ENCODE measurements around the gene DRG2. TPM values are rescaled to one million over a fixed set of nuclear protein-coding genes. Genes with fewer than 3 reads are reported as not detected.

DRG2 gene
- total RNA-seq, 2 experiments from 2014 or later = 52.2 to 52.4 TPM

- H3K27ac Mint-ChIP-seq = no peak overlapping the region
- H3K9me3 Mint-ChIP-seq = no peaks in the 10 kb centered on the region
- DNase-seq = no peak
- no peaks in the 10 kb centered on the region for H3K4me1 Mint-ChIP-seq
- no peaks in the 10 kb centered on the region for H3K27me3 Mint-ChIP-seq
- no peaks in the 10 kb centered on the region for H3K36me3 Mint-ChIP-seq
- no peak overlapping the region for H3K4me3 Mint-ChIP-seq
These were observed 32.2 kb downstream of the DRG2 start for GRCh38 chr17:18119938-18120337.

- Mint-ChIP-seq H3K9me3 (no peaks in the 10 kb centered on the region), H3K27ac (no peak overlapping the region), H3K4me3 (no peak overlapping the region), H3K4me1 (no peaks in the 10 kb centered on the region), H3K27me3 (no peaks in the 10 kb centered on the region), H3K36me3 (no peaks in the 10 kb centered on the region)
- DNase-seq = no peak
These were observed 32.8 kb downstream of the DRG2 start for GRCh38 chr17:18120461-18121017.

- no peaks in the 10 kb centered on the region for H3K27me3 Mint-ChIP-seq
- H3K9me3 Mint-ChIP-seq = no peaks in the 10 kb centered on the region
- H3K36me3 Mint-ChIP-seq = no peaks in the 10 kb centered on the region
- DNase-seq = no peak
- no peak overlapping the region for H3K4me3 Mint-ChIP-seq
- no peaks in the 10 kb centered on the region for H3K4me1 Mint-ChIP-seq
- no peak overlapping the region for H3K27ac Mint-ChIP-seq
These were observed 33.6 kb downstream of the DRG2 start for GRCh38 chr17:18121144-18121910.

- DNase-seq = no peak
- Mint-ChIP-seq H3K27me3 (no peaks in the 10 kb centered on the region), H3K9me3 (no peaks in the 10 kb centered on the region), H3K4me1 (no peaks in the 10 kb centered on the region), H3K27ac (no peak overlapping the region), H3K36me3 (no peaks in the 10 kb centered on the region), H3K4me3 (no peak overlapping the region)
These were observed 35.4 kb downstream of the DRG2 start for GRCh38 chr17:18122990-18123753.

GRCh38 chr17:18124345-18125126 is 36.8 kb downstream of the DRG2 start:
- no peak overlapping the region for H3K27ac Mint-ChIP-seq

GRCh38 chr17:18129041-18129502 is 41.3 kb downstream of the DRG2 start:
- Mint-ChIP-seq H3K9me3 (no peaks in the 10 kb centered on the region), H3K36me3 (no peaks in the 10 kb centered on the region), H3K4me1 (no peaks in the 10 kb centered on the region), H3K27ac (no peak overlapping the region), H3K4me3 (no peak overlapping the region), H3K27me3 (no peaks in the 10 kb centered on the region)
- no peak for DNase-seq

More at GRCh38 chr17:18124345-18125126, 36.8 kb downstream of the DRG2 start:
- no peak for DNase-seq
- no peaks in the 10 kb centered on the region for H3K27me3 Mint-ChIP-seq
- no peaks in the 10 kb centered on the region for H3K9me3 Mint-ChIP-seq
- no peak overlapping the region for H3K4me3 Mint-ChIP-seq
- no peaks in the 10 kb centered on the region for H3K36me3 Mint-ChIP-seq
- no peaks in the 10 kb centered on the region for H3K4me1 Mint-ChIP-seq

- Mint-ChIP-seq H3K27me3 (no peaks in the 10 kb centered on the region), H3K4me1 (no peaks in the 10 kb centered on the region), H3K27ac (no peak overlapping the region), H3K36me3 (no peaks in the 10 kb centered on the region), H3K9me3 (no peaks in the 10 kb centered on the region), H3K4me3 (no peak overlapping the region)
- no peak for DNase-seq
These were observed 45.0 kb downstream of the DRG2 start for GRCh38 chr17:18132711-18133110.

- Mint-ChIP-seq H3K27me3 (no peaks in the 10 kb centered on the region), H3K27ac (no peak overlapping the region), H3K4me3 (no peak overlapping the region)
These were observed 48.6 kb downstream of the DRG2 start for GRCh38 chr17:18136357-18136756.

GRCh38 chr17:18138065-18138749 is 50.5 kb downstream of the DRG2 start:
- Mint-ChIP-seq H3K27ac (no peak overlapping the region), H3K36me3 (no peaks in the 10 kb centered on the region), H3K9me3 (no peaks in the 10 kb centered on the region), H3K4me1 (no peaks in the 10 kb centered on the region), H3K4me3 (no peak overlapping the region), H3K27me3 (no peaks in the 10 kb centered on the region)
- DNase-seq = no peak

More at GRCh38 chr17:18136357-18136756, 48.6 kb downstream of the DRG2 start:
- Mint-ChIP-seq H3K9me3 (no peaks in the 10 kb centered on the region), H3K4me1 (no peaks in the 10 kb centered on the region), H3K36me3 (no peaks in the 10 kb centered on the region)
- DNase-seq = no peak

- no peak for DNase-seq
- Mint-ChIP-seq H3K4me3 (no peak overlapping the region), H3K27ac (no peak overlapping the region), H3K9me3 (no peaks in the 10 kb centered on the region), H3K4me1 (no peaks in the 10 kb centered on the region), H3K27me3 (no peaks in the 10 kb centered on the region), H3K36me3 (no peaks in the 10 kb centered on the region)
These were observed 51.3 kb downstream of the DRG2 start for GRCh38 chr17:18139092-18139491.

GRCh38 chr17:18139498-18139897 is 51.8 kb downstream of the DRG2 start:
- Mint-ChIP-seq H3K4me1 (no peaks in the 10 kb centered on the region), H3K27ac (no peak overlapping the region), H3K9me3 (no peaks in the 10 kb centered on the region), H3K4me3 (no peak overlapping the region), H3K36me3 (no peaks in the 10 kb centered on the region), H3K27me3 (no peaks in the 10 kb centered on the region)
- no peak for DNase-seq

- H3K4me3 Mint-ChIP-seq = no peak overlapping the region
- no peak for DNase-seq
- H3K27ac Mint-ChIP-seq = no peak overlapping the region
- no peaks in the 10 kb centered on the region for H3K9me3 Mint-ChIP-seq
- no peaks in the 10 kb centered on the region for H3K4me1 Mint-ChIP-seq
- H3K27me3 Mint-ChIP-seq = no peaks in the 10 kb centered on the region
- H3K36me3 Mint-ChIP-seq = no peaks in the 10 kb centered on the region
These were observed 52.2 kb downstream of the DRG2 start for GRCh38 chr17:18139949-18140348.

- Mint-ChIP-seq H3K9me3 (no peaks in the 10 kb centered on the region), H3K27ac (no peak overlapping the region), H3K27me3 (no peaks in the 10 kb centered on the region), H3K4me1 (no peaks in the 10 kb centered on the region), H3K4me3 (no peak overlapping the region), H3K36me3 (no peaks in the 10 kb centered on the region)
- DNase-seq = no peak
These were observed 52.9 kb downstream of the DRG2 start for GRCh38 chr17:18140648-18141047.

- no peak for DNase-seq
- Mint-ChIP-seq H3K9me3 (no peaks in the 10 kb centered on the region), H3K36me3 (no peaks in the 10 kb centered on the region), H3K4me3 (no peak overlapping the region), H3K27ac (no peak overlapping the region), H3K27me3 (no peaks in the 10 kb centered on the region), H3K4me1 (no peaks in the 10 kb centered on the region)
These were observed 53.6 kb downstream of the DRG2 start for GRCh38 chr17:18141210-18141803.
